HG03280 (cell line): ENCODE measurements around the gene ZNF74.
"Not testable (repeated sequence)": the region's sequence is repeated elsewhere in the genome, so short reads cannot be mapped to it uniquely, and the experiment has no call there.

ENCODE experiments used
- ATAC-seq: cut with Tn5 transposase; IDR thresholded peaks from one replicate; pipeline ENCODE4 v1.9.1; 2021; ENCODE audit warnings: mild to moderate bottlenecking, moderate library complexity; ENCODE audit not compliant: unreplicated experiment

Gene ZNF74

DNA sequence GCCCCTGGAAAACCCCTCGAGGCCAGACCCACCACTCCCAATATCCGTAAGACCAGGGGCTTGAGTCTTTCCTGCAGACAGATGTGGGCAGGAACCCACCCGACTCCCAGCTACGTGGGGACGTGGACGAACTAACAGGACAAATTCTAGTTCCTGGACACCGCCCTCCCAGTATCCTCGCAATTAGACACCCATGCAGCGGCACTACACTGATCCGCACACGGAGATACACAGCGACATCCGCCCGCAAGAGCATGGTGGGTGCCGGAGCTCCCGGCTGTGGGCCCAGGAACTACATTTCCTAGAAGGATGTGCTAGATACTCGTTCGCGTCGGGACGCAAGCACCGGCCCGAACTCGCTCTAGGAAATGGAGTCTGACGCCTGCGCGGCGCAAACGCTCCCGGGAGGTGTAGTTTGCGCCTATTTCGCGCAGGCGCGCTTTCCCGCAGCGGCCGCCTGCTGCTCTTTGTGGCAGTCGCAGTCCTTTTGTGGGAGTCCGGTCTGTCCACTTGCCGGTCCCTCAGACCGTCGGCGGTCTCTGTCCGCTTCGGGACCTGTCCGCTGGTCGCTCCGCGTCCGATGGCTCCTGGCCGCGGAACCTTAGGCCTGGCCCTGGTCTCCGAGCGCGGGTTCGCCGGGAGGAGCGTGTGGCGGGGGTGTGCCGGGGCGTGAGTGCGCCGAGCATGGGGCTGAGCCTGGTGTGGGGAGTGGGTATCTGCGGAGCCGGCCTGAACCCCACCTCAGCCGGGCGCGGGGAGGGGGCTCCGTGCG, at the start of gene ZNF74:
Gene ZNF74, plus strand, starts transcription at position 447 of the 772 bp plus-strand sequence. CDS start 478 bp downstream, outside the sequence.
- ATAC-seq: peak; percentile 78

GRCh38 chr22:20346553-20346952, 47.4 kb upstream of the ZNF74 start:
- ATAC-seq: not testable (repeated sequence)

DNA sequence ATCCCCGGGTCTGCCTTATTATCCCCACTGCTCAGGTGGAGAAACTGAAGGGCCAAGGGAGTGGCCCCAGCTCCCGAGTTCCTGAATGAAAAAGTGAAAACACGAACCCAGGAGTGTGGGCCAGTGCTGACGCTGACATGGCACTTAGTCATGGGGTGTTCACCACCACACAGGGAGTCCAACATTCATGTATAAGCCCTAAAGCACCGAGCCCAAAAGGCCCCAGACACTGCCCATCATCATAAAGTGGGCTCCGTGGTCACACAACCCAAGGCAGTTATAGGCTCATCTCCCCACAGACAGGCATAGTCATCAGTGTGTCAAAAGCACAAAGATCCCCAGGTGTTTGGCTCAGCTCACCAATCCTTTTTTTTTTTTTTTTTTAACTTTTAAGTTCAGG, 41.4 kb upstream of the ZNF74 start:
- ATAC-seq: not testable (repeated sequence)

DNA sequence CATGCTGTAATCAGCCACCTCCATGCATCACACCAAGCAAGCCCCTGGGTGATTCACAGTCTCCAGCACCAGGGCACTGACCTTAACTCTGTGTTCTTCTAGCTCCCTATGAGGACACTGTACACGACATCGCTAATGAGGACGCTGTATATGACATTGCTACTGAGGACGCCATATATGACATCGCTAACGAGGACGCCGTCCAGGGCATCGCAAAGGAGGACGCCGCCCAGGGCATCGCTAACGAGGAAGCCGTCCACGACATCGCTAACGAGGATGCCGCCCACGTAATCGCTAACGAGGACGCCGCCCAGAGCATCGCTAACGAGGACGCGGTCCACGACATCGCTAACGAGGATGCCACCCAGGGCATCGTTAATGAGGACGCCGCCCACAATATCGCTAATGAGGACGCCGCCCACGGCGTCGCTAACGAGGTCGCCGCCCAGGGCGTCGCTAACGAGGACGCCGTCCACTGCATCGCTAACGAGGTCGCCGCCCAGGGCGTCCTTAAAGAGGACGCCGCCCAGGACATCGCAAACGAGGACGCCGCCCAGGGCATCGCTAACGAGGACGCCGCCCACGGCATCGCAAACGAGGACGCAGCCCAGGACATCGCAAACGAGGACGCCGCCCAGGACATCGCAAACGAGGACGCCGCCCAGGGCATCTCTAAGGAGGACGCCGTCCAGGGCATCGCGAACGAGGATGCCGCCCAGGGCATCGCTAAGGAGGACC, 39.5 kb upstream of the ZNF74 start:
- ATAC-seq: no peak

- ATAC-seq: not testable (repeated sequence)
Measured at GRCh38 chr22:20355939-20356636, 37.9 kb upstream of the ZNF74 start.

- not testable (repeated sequence) for ATAC-seq
Measured at GRCh38 chr22:20356906-20357305, 37.0 kb upstream of the ZNF74 start.

DNA sequence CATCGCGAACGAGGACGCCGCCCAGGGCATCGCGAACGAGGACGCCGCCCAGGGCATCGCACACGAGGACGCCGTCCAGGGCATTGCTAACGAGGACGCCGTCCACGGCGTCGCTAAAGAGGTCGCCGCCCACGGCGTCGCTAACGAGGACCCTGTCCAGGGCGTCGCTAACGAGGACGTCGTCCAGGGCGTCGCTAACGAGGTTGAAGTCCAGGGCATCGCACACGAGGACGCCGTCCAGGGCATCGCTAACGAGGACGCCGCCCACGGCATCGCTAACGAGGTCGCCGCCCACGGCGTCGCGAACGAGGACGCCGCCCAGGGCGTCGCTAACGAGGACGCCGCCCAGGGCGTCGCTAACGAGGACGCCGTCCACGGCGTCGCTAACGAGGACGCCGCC, 36.0 kb upstream of the ZNF74 start:
- not testable (repeated sequence) for ATAC-seq

DNA sequence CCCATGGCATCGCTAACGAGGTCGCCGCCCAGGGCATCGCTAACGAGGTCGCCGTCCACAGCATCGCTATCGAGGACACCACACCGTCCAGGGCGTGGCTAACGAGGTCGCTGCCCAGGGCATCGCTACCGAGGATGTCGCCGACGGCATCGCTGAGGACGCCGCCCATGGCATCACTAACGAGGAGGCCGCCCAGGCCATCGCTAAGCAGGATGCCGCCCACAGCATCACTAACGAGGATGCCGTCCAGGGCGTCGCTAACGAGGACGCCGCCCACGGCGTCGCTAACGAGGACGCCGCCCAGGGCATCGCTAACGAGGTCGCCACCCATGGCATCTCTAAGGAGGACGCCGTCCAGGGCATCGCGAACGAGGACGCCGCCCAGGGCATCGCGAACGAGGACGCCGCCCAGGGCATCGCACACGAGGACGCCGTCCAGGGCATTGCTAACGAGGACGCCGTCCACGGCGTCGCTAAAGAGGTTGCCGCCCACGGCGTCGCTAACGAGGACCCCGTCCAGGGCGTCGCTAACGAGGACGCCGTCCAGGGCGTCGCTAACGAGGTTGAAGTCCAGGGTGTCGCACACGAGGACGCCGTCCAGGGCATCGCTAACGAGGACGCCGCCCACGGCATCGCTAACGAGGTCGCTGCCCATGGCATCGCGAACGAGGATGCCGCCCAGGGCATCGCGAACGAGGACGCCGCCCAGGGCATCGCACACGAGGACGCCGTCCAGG, 35.3 kb upstream of the ZNF74 start:
- ATAC-seq: not testable (repeated sequence)

- not testable (repeated sequence) for ATAC-seq
Measured at GRCh38 chr22:20360261-20360660, 33.7 kb upstream of the ZNF74 start.

DNA sequence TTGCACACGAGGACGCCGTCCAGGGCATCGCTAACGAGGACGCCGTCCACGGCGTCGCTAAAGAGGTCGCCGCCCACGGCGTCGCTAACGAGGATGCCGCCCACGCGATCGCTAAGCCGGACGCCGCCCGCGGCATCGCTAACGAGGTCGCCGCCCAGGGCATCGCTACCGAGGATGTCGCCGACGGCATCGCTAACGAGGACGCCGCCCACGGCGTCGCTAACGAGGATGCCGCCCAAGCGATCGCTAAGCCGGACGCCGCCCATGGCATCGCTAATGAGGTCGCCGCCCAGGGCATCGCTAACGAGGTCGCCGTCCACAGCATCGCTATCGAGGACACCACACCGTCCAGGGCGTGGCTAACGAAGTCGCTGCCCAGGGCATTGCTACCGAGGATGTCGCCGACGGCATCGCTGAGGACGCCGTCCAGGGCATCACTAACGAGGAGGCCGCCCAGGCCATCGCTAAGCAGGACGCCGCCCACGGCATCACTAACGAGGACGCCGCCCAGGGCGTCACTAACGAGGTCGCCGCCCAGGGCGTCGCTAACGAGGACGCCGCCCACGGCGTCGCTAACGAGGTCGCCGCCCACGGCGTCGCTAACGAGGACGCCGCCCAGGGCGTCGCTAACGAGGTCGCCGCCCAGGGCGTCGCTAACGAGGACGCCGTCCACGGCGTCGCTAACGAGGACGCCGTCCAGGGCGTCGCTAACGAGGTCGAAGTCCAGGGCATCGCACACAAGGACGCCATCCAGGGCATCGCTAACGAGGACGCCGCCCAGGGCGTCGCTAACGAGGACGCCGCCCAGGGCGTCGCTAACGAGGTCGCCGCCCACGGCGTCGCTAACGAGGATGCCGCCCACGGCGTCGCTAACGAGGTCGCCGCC, 32.8 kb upstream of the ZNF74 start:
- ATAC-seq: not testable (repeated sequence)

DNA sequence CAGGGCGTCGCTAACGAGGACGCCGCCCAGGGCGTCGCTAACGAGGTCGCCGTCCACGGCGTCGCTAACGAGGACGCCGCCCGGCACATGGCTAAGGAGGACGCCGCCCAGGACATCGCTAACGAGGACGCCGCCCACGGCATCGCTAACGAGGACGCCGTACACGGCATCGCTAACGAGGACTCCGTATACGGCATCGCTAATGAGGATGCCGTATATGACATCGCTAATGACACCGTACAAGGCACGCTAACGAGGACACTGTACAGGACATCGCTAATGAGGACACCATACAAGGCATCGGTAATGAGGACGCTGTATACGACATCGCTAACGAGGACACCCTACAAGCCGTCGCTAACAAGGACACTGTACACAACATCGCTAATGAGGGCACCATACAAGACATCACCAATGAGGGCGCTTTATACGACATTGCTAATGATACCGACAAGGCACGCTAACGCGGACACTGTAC, 32.2 kb upstream of the ZNF74 start:
- not testable (repeated sequence) for ATAC-seq

DNA sequence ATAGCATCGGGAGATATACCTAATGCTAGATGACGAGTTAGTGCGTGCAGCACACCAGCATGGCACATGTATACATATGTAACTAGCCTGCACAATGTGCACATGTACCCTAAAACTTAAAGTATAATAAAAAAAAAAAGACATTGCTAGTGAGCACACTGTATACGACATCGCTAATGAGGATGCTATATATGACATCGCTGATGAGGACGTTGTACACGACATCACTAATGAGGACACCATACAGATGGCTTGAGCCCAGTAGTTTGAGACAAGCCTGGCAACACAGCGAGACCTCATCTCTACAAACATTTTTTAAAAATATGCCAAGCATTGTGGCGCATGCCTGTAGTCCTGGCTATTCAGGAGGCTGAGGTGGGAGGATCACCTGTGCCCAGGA, 31.5 kb upstream of the ZNF74 start:
- not testable (repeated sequence) for ATAC-seq

- ATAC-seq: not testable (repeated sequence)
Measured at GRCh38 chr22:20364335-20365260, 29.4 kb upstream of the ZNF74 start.

GRCh38 chr22:20366841-20367240, 27.1 kb upstream of the ZNF74 start:
- not testable (repeated sequence) for ATAC-seq

DNA sequence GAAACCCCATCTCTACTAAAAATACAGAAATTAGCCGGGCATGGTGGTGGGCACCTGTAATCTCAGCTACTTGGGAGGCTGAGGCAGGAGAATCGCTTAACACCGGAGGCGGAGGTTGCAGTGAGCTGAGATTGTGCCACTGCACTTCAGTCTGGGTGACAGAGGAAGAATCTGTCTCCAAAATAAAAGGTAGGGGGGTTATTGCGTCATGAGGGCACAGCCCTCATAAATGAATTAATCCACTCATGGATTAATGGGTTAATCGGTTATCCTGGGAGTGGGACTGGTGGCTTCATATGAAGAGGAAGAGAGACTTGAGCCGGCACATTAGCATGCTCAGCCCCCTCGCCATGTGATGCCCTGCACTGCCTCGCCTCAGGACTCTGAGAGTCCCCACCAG, 25.1 kb upstream of the ZNF74 start:
- not testable (repeated sequence) for ATAC-seq

DNA sequence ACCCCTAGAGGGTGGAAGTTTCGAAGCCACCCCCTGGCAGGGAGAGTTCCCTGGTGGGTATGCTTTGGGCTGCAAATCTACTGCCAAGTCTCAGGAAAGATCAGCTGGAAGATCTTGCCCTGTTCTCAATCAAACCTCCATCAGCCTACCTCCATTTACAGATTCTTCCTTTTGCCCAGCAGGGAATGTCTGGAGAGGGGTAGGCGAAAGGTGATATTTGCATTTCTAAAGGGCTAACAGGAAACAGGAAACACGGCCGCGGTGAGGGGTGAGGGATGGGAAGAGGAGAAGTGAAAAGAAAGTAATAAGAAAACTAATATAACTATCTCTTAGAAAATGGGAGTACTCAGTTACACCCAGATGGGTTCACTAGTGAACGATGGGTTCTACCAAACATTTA, 22.3 kb upstream of the ZNF74 start:
- ATAC-seq: not testable (repeated sequence)

GRCh38 chr22:20372406-20372854, 21.5 kb upstream of the ZNF74 start:
- ATAC-seq: not testable (repeated sequence)

DNA sequence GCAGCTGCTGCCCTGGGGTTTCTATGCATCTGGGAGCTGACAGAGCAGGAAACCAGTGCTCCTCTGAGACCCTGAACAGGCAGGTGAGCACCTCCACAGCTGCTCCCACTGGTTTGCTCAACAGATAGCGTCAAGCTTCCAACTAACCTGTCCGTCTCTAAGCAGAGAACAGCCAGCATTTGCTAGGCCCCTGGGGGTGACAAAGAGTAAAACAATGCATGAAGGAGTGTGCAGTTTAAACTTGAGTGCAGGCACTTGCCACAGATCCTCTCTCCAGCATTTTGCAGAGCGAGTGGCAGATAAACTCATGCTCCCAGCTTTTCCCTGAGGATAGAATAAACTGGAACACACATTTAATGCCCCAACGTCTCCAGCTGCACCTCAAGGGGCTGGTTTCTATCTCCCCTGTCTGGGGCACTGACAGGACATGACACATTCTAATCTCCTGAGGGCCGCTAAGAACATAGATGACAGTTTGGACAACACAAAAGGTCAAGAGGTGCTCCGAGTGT, 20.7 kb upstream of the ZNF74 start:
- ATAC-seq: not testable (repeated sequence)
